ENCODE measurements around the gene SMIM1.

DNA sequence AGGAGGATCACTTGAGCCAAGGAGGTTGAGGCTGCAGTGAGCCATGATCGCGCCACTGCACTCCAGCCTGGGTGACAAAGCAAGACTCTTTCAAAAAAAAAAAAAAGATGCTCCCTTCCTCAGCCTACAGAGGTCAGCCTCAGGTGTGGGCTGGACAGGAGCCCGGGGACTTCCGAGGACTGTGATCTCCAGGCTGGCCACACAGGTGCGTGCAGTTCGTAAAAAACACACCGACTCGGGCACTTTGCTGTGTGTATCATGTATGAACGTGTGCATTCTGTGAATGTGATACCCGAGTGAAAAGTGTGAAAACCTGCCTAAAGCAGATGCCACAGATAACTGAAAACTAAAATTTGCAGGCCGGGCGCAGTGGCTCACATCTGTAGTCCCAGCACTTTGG, 28.7 kb upstream of the SMIM1 start:
- TF ChIP-seq, protein P1, sequence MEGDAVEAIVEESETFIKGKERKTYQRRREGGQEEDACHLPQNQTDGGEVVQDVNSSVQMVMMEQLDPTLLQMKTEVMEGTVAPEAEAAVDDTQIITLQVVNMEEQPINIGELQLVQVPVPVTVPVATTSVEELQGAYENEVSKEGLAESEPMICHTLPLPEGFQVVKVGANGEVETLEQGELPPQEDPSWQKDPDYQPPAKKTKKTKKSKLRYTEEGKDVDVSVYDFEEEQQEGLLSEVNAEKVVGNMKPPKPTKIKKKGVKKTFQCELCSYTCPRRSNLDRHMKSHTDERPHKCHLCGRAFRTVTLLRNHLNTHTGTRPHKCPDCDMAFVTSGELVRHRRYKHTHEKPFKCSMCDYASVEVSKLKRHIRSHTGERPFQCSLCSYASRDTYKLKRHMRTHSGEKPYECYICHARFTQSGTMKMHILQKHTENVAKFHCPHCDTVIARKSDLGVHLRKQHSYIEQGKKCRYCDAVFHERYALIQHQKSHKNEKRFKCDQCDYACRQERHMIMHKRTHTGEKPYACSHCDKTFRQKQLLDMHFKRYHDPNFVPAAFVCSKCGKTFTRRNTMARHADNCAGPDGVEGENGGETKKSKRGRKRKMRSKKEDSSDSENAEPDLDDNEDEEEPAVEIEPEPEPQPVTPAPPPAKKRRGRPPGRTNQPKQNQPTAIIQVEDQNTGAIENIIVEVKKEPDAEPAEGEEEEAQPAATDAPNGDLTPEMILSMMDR (conservative IDR thresholded peaks at IDR 0.05; ENCODE audit: low read depth in 2 of 2) = no peak
- TF ChIP-seq EZH2 (IDR thresholded peaks at IDR 0.05; ENCODE audit: low read depth, unreplicated experiment) (no peak), POLR2AphosphoS5 (IDR thresholded peaks at IDR 0.05; ENCODE audit: low read depth) (no peak)

All from GM23338 (cell line).